Measurements from ENCODE around the gene SULT2B1.

- TF ChIP-seq POLR2AphosphoS5 (IDR thresholded peaks at IDR 0.05), result no peak
- no peak for TF ChIP-seq POLR2A (IDR thresholded peaks at IDR 0.05; ENCODE audit: low read depth)
- TF ChIP-seq CTCF (IDR thresholded peaks at IDR 0.05), result no peak
Observed at GRCh38 chr19:48507911-48508439, 44.0 kb upstream of the SULT2B1 start.

Data from esophagus muscularis mucosa (tissue), 3 donors.